ENCODE data around the gene LMF1. TPM values are rescaled to one million over a fixed set of nuclear protein-coding genes. Genes with fewer than 3 reads are reported as not detected.

Gene LMF1
- total and polyA plus RNA-seq, 2 of the 8 experiments (the other 6 are each of a cell fraction or from before 2014, with no cell fraction given) = 3.5 to 9.1 TPM

DNA sequence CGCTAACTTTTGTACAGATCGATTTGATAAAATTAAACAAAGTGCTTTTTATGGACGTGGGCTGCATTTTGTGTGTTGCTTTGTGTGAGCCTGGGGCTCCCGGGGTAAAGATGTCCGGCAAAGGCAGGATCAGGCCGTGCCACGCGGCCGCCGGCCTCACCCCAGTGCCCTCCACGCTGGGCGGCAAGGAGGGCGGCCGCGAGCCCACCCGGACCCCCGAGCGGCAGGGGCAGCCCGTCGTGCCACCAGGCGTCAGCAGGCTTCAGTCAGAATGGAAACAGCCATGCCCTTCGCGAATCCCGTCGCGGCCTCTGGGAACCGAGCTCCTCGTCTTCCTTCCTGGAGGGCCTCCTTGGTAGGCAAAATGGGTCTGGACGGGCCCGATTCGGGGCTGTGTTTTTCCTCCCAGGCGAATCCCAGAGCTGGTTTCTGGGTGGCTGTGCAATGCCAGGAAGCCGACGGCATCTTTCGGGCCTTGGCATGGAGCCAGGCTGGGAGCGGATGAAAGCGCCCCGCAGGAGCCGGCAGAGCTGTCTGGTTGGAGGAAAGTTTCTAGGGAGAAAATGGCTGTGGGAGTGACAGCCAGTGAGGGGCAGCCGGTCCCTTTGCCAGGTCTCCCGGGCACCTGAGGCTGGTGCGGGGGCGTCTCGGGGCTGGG, 16.3 kb upstream of the LMF1 start (continued):
- TF ChIP-seq SIN3A (conservative IDR thresholded peaks at IDR 0.05 in 1 of 2, IDR thresholded peaks at IDR 0.05 in 1 of 2; ENCODE audit: low read depth in 1 of 2, low read length in 2 of 2) = no peak
- no peak for TF ChIP-seq CEBPB (IDR thresholded peaks at IDR 0.05; ENCODE audit: low read depth, low read length)
- TF ChIP-seq SAP30 (IDR thresholded peaks at IDR 0.05; ENCODE audit: insufficient read depth, insufficient replicate concordance, low read length) = no peak
- no peak for TF ChIP-seq CHD1 (IDR thresholded peaks at IDR 0.05; ENCODE audit: low read depth, low read length)
- no peak for TF ChIP-seq KDM5A (IDR thresholded peaks at IDR 0.05; ENCODE audit: low read length)

Measured in H1 (cell line).